CD8-positive, alpha-beta memory T cell (primary cell): ENCODE results near the gene TESMIN. TPM values are rescaled to one million over a fixed set of nuclear protein-coding genes. Genes with fewer than 3 reads are reported as not detected.
A peak's percentile ranks its signal among the peaks of the same experiment; 100 is the strongest.

Source experiments
- CTCF ChIA-PET: fragments of 350-600 bp; sonication (Branson Sonifier 250); formaldehyde crosslinking; loops from one replicate; lab custom pipeline; 2021; ENCODE audit warnings: antibody characterized with exemption; lab: Charles Lee
- POLR2A ChIA-PET: fragments of 350-600 bp; sonication (Branson Sonifier 250); formaldehyde crosslinking; loops from one replicate; lab custom pipeline; 2021; ENCODE audit warnings: antibody characterized with exemption; lab: Charles Lee
- DNase-seq, 5 donors: peaks; one replicate each; pipeline versions ENCODE4 v3.0.0 to v3.0.0-alpha.2; 2020 to 2022; ENCODE audit warnings: mixed read lengths in 1 of 5
- H3K27ac ChIP-seq: one replicate; pipeline ENCODE4 v1.7.0; 2013; ENCODE audit warnings: low read depth, mild to moderate bottlenecking, low read length, moderate library complexity
- H3K27me3 ChIP-seq: 2 replicates; pipeline ENCODE4 v1.7.0; 2013; ENCODE audit warnings: low read length, mild to moderate bottlenecking; ENCODE audit not compliant: insufficient read depth, poor library complexity, severe bottlenecking
- H3K36me3 ChIP-seq: 2 replicates; pipeline ENCODE4 v1.7.0; 2013; ENCODE audit warnings: mild to moderate bottlenecking, low read length, moderate library complexity; ENCODE audit not compliant: insufficient read depth
- H3K4me1 ChIP-seq: 2 replicates; pipeline ENCODE4 v1.7.0; 2013; ENCODE audit warnings: mild to moderate bottlenecking, low read length, moderate library complexity; ENCODE audit not compliant: insufficient read depth
- H3K4me3 ChIP-seq: 2 replicates; pipeline ENCODE4 v1.7.0; 2013; ENCODE audit warnings: mild to moderate bottlenecking, low read length
- H3K9me3 ChIP-seq: 2 replicates; pipeline ENCODE4 v1.7.0; 2013; ENCODE audit warnings: mild to moderate bottlenecking, low read length
- H3K27ac Mint-ChIP-seq, 8 donors: one replicate each; pipeline ENCODE4 v1.8.0; 2020 to 2021; ENCODE audit warnings: mixed read lengths in 8 of 8, mild to moderate bottlenecking in 6 of 8, inconsistent platforms in 3 of 8, moderate library complexity in 3 of 8
- H3K27me3 Mint-ChIP-seq, 2 donors: one replicate each; pipeline ENCODE4 v1.8.0; 2020 to 2021; ENCODE audit warnings: mixed read lengths in 2 of 2, mild to moderate bottlenecking in 1 of 2, moderate library complexity in 1 of 2
- H3K36me3 Mint-ChIP-seq, 3 donors: one replicate each; pipeline ENCODE4 v1.8.0; 2020 to 2021; ENCODE audit warnings: mixed read lengths in 3 of 3, inconsistent platforms in 1 of 3, mild to moderate bottlenecking in 1 of 3
- H3K4me1 Mint-ChIP-seq, 3 donors: one replicate each; pipeline ENCODE4 v1.8.0; 2020 to 2021; ENCODE audit warnings: mixed read lengths in 3 of 3, inconsistent platforms in 1 of 3, mild to moderate bottlenecking in 1 of 3
- H3K4me3 Mint-ChIP-seq, 7 donors: one replicate each; pipeline ENCODE4 v1.8.0; 2020 to 2021; ENCODE audit warnings: mixed read lengths in 7 of 7, mild to moderate bottlenecking in 6 of 7, moderate library complexity in 4 of 7, inconsistent platforms in 2 of 7
- H3K9me3 Mint-ChIP-seq, 5 donors: one replicate each; pipeline ENCODE4 v1.8.0; 2020 to 2022; ENCODE audit warnings: mixed read lengths in 5 of 5, mild to moderate bottlenecking in 3 of 5, moderate library complexity in 2 of 5, inconsistent platforms in 1 of 5
- polyA plus RNA-seq: library from polyadenylated mRNA; unstranded; fragments of 300-500 nt; fragmentation: Illumina TruSeq; gene quantifications from one replicate; pipeline ENCODE4 v1.2.3, GENCODE V29; 2021
- total RNA-seq, 2 experiments: library from RNA; stranded (reverse); gene quantifications; one replicate each; pipeline ENCODE4 v1.2.3, GENCODE V29; 2021

Gene TESMIN
- total and polyA plus RNA-seq, 3 experiments from 2014 or later: 1.3 to 3.2 (median 1.3) TPM

DNA sequence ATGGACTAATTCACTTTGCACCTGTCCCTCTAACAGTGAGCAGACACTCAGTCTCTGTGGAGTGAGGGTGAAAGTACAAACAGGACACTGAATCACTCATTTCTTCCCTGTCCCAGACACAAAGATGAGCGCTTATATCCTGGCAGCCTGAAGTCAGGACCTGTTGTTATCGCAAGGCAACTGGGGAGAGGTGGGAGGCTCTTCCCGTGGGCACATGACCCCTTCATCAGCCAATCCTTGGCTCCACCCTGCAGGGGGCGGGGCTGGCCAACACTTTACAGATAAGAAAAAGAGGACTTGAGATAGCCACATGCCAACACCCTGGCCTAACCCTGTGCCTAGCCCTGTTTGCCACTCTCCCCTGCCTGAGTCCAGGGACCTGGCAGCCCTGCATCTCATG, 29.5 kb upstream of the TESMIN start:
- ChIA-PET CTCF (interaction anchor here (1.4 kb wide), 1 partner anchor 17 kb away, joined by 3 read pairs; no protein-coding TSS in a partner anchor), POLR2A (no interaction called here)
- Histone ChIP-seq H3K4me1 (no peaks in the 10 kb centered on the region), H3K9me3 (no peaks in the 10 kb centered on the region), H3K4me3 (no peak overlapping the region), H3K27me3 (no peaks in the 10 kb centered on the region), H3K27ac (no peak overlapping the region), H3K36me3 (peaks cover 22% of the 10 kb centered on the region)
- peaks cover 16 to 83% (median 17%) of the 10 kb centered on the region in 3 donors for H3K36me3 Mint-ChIP-seq
- no peak overlapping the region for H3K4me3 Mint-ChIP-seq
- peak overlapping the region in 2 of 8 donors; percentile 32 to 68 for H3K27ac Mint-ChIP-seq
- no peaks in the 10 kb centered on the region for H3K4me1 Mint-ChIP-seq
- no peaks in the 10 kb centered on the region for H3K9me3 Mint-ChIP-seq
- H3K27me3 Mint-ChIP-seq: no peaks in the 10 kb centered on the region
- DNase-seq: peak in 2 of 5 donors; percentile 2 to 22

DNA sequence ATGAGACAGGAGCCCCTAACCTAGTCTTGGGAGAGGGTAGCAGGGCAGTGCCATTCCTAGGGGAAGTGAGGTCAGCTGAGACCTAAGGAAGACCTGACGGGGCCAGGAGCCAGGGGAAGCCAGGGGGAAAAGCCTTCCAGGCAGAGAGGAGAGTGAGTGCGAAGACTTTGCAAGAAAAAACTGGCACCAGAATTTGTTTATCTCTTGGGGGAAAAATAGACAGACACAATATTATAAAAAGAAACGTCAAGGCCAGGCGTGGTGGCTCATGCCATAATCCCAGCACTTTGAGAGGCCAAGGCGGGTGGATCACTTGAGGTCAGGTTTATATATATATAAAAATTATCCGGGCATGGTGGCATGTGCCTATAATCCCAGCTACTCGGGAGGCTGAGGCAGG, 26.9 kb upstream of the TESMIN start:
- Mint-ChIP-seq H3K4me1 (peaks cover 0 to 1% (median 0%) of the 10 kb centered on the region in 3 donors), H3K4me3 (no peak overlapping the region), H3K27ac (peak overlapping the region in 2 of 8 donors; percentile 3 to 72), H3K27me3 (no peaks in the 10 kb centered on the region), H3K36me3 (peaks cover 23 to 83% (median 26%) of the 10 kb centered on the region in 3 donors), H3K9me3 (no peaks in the 10 kb centered on the region)
- peaks cover 43% of the 10 kb centered on the region for H3K36me3 ChIP-seq
- POLR2A ChIA-PET: no interaction called here
- CTCF ChIA-PET: no interaction called here
- no peaks in the 10 kb centered on the region for H3K4me1 ChIP-seq
- no peak overlapping the region for H3K27ac ChIP-seq
- no peak overlapping the region for H3K4me3 ChIP-seq
- H3K9me3 ChIP-seq: no peaks in the 10 kb centered on the region
- H3K27me3 ChIP-seq: no peaks in the 10 kb centered on the region
- DNase-seq: peak in 1 of 5 donors; percentile 10

DNA sequence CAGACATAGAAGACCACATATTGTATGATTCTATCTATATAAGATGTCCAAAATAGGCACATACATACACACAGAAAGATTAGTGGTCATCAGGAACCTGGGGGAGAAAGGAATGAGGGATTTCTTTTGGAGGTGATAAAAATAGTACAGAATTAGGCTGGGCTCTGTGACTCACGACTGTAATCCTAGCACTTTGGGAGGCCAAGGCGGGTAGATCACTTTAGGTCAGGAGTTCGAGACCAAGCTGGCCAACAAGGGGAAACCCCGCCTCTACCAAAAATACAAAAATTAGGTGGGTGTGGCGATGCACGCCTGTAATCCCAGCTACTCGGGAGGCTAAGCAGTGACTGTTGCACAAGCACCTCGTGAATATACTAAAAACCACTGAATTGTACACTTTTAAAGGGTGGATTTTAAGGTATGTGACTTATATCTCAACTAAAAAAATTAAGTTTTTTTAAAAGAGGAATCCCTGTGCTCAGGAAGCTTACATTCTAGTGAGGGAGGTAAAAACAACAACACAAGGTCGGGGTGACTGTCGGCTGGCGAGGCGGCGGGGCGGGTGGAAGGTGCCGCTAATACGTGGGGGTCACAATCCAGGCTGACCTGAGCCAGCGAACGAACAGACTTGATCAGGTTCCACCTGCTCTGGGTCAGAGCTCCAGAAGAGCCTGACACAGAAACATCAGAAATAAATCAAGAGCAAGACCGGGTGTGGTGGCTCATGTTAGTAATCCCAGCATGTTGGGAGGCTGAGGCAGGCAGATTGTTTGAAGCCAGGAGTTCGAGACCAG, 25.3 kb upstream of the TESMIN start:
- CTCF ChIA-PET: no interaction called here

GRCh38 chr11:68775951-68776388, 24.6 kb upstream of the TESMIN start:
- H3K36me3 ChIP-seq: peaks cover 61% of the 10 kb centered on the region
- no peak overlapping the region for H3K27ac ChIP-seq
- no peak overlapping the region for H3K4me3 Mint-ChIP-seq
- no peak overlapping the region for H3K27ac Mint-ChIP-seq
- H3K9me3 Mint-ChIP-seq: no peaks in the 10 kb centered on the region
- H3K4me3 ChIP-seq: no peak overlapping the region
- H3K4me1 Mint-ChIP-seq: peaks cover 0 to 1% (median 0%) of the 10 kb centered on the region in 3 donors
- CTCF ChIA-PET: no interaction called here
- H3K36me3 Mint-ChIP-seq: peaks cover 23 to 85% (median 25%) of the 10 kb centered on the region in 3 donors
- peak in 1 of 5 donors; percentile 15 for DNase-seq
- no peaks in the 10 kb centered on the region for H3K9me3 ChIP-seq
- no peaks in the 10 kb centered on the region for H3K4me1 ChIP-seq
- no peaks in the 10 kb centered on the region for H3K27me3 Mint-ChIP-seq
- H3K27me3 ChIP-seq: no peaks in the 10 kb centered on the region
- POLR2A ChIA-PET: no interaction called here

More for the DNA sequence above, 25.3 kb upstream of the TESMIN start:
- peak overlapping the region in 2 of 8 donors; percentile 76 to 79 for H3K27ac Mint-ChIP-seq
- Histone ChIP-seq H3K4me3 (no peak overlapping the region), H3K9me3 (no peaks in the 10 kb centered on the region), H3K4me1 (no peaks in the 10 kb centered on the region), H3K27me3 (no peaks in the 10 kb centered on the region), H3K36me3 (peaks cover 59% of the 10 kb centered on the region), H3K27ac (no peak overlapping the region)
- no peak for DNase-seq
- H3K4me1 Mint-ChIP-seq: peaks cover 0 to 1% (median 0%) of the 10 kb centered on the region in 3 donors
- POLR2A ChIA-PET: no interaction called here
- H3K27me3 Mint-ChIP-seq: no peaks in the 10 kb centered on the region
- no peaks in the 10 kb centered on the region for H3K9me3 Mint-ChIP-seq
- H3K36me3 Mint-ChIP-seq: peaks cover 26 to 85% (median 27%) of the 10 kb centered on the region in 3 donors
- no peak overlapping the region for H3K4me3 Mint-ChIP-seq

GRCh38 chr11:68774194-68774585, 22.9 kb upstream of the TESMIN start:
- Histone ChIP-seq H3K4me1 (no peaks in the 10 kb centered on the region), H3K36me3 (peaks cover 64% of the 10 kb centered on the region), H3K27me3 (no peaks in the 10 kb centered on the region), H3K27ac (no peak overlapping the region), H3K9me3 (no peaks in the 10 kb centered on the region), H3K4me3 (no peak overlapping the region)
- DNase-seq: peak in 1 of 5 donors; percentile 7
- Mint-ChIP-seq H3K4me1 (peaks cover 0 to 1% (median 0%) of the 10 kb centered on the region in 3 donors), H3K36me3 (peaks cover 23 to 85% (median 32%) of the 10 kb centered on the region in 3 donors), H3K4me3 (no peak overlapping the region), H3K27me3 (no peaks in the 10 kb centered on the region), H3K27ac (no peak overlapping the region), H3K9me3 (no peaks in the 10 kb centered on the region)
- POLR2A ChIA-PET: no interaction called here
- CTCF ChIA-PET: no interaction called here

DNA sequence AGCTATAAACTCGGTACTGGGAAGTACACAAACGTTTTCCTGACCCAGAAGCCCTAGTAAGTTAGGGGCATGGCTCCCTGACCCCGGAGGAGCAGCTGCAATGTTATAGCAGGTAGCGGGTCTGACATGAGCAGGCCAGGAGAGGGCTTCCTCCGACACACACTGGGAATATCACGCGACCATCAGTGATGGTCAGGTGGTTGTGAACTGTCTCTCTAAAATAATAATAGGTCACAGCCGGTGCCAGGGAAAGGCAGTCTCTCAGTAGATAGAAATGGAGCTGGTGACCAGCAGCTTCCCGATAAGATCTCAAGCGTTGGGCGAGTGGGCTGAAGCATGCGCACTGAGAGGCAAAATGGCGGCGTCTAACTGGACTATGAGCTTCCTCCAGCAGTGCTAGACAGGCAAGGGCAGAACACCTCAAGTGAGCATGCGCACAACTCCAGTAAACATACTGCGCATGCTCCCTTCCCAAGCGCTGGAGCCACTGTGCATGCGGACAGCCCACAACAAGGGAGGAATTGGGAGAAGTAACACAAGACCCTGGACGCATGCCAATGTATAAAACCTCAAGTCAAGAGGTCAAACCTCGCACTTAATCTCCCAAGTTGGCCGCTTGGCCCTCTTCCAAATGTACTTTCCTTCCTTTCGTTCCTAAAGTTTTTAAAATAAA, 22.3 kb upstream of the TESMIN start:
- H3K27me3 ChIP-seq: no peaks in the 10 kb centered on the region
- H3K4me1 ChIP-seq: no peaks in the 10 kb centered on the region
- H3K36me3 ChIP-seq: peaks cover 64% of the 10 kb centered on the region
- H3K27ac ChIP-seq: no peak overlapping the region
- H3K9me3 ChIP-seq: no peaks in the 10 kb centered on the region
- ChIA-PET CTCF (no interaction called here), POLR2A (interaction anchor here (0.5 kb wide), 1 partner anchor 152 kb away, joined by 9 read pairs; no protein-coding TSS in a partner anchor)
- H3K4me3 Mint-ChIP-seq: no peak overlapping the region
- peaks cover 0 to 1% (median 0%) of the 10 kb centered on the region in 3 donors for H3K4me1 Mint-ChIP-seq
- DNase-seq: peak in 1 of 5 donors; percentile 27
- no peaks in the 10 kb centered on the region for H3K9me3 Mint-ChIP-seq
- peaks cover 23 to 85% (median 32%) of the 10 kb centered on the region in 3 donors for H3K36me3 Mint-ChIP-seq
- H3K27ac Mint-ChIP-seq: no peak overlapping the region
- no peak overlapping the region for H3K4me3 ChIP-seq
- no peaks in the 10 kb centered on the region for H3K27me3 Mint-ChIP-seq

GRCh38 chr11:68772936-68773335, 21.6 kb upstream of the TESMIN start:
- POLR2A ChIA-PET: no interaction called here
- Mint-ChIP-seq H3K27ac (peak overlapping the region in 1 of 8 donors; percentile 64), H3K36me3 (peaks cover 18 to 84% (median 29%) of the 10 kb centered on the region in 3 donors), H3K4me1 (peaks cover 0 to 1% (median 0%) of the 10 kb centered on the region in 3 donors), H3K9me3 (no peaks in the 10 kb centered on the region), H3K27me3 (no peaks in the 10 kb centered on the region), H3K4me3 (no peak overlapping the region)
- H3K27me3 ChIP-seq: no peaks in the 10 kb centered on the region
- H3K9me3 ChIP-seq: no peaks in the 10 kb centered on the region
- CTCF ChIA-PET: no interaction called here
- no peak overlapping the region for H3K27ac ChIP-seq
- H3K36me3 ChIP-seq: peaks cover 62% of the 10 kb centered on the region
- H3K4me3 ChIP-seq: no peak overlapping the region
- DNase-seq: peak in 1 of 5 donors; percentile 37
- H3K4me1 ChIP-seq: no peaks in the 10 kb centered on the region

DNA sequence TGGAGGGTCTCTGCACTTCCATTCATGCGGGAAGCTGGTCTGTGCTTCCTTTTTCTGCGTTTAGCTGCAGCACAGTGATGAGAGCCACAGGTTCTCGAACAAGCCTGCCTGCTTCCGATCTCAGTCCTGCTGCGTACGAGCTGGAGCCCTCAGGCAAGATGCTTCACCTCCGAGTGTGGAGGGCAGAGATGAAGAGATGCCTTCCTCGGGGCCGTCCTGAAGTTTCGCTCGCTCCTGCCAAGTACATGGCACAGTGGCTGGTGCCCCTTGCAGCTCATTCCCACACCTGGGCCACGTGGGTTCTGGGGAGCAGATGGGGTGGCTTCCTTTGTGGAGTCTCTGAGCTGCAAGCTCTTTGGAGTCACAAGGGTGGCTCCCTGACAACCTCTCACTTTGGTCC, 19.5 kb upstream of the TESMIN start:
- Histone ChIP-seq H3K27me3 (no peaks in the 10 kb centered on the region), H3K9me3 (no peaks in the 10 kb centered on the region), H3K4me3 (no peak overlapping the region), H3K27ac (no peak overlapping the region), H3K4me1 (no peaks in the 10 kb centered on the region), H3K36me3 (peaks cover 49% of the 10 kb centered on the region)
- H3K27me3 Mint-ChIP-seq: no peaks in the 10 kb centered on the region
- H3K9me3 Mint-ChIP-seq: no peaks in the 10 kb centered on the region
- H3K4me3 Mint-ChIP-seq: no peak overlapping the region
- H3K36me3 Mint-ChIP-seq: peaks cover 17 to 78% (median 27%) of the 10 kb centered on the region in 3 donors
- ChIA-PET CTCF (no interaction called here), POLR2A (no interaction called here)
- peaks cover 0 to 1% (median 0%) of the 10 kb centered on the region in 3 donors for H3K4me1 Mint-ChIP-seq
- H3K27ac Mint-ChIP-seq: no peak overlapping the region
- DNase-seq: no peak
